Forelimb muscle (tissue), 1 donor: ENCODE data around the gene FCGR3B. TPM values are rescaled to one million over a fixed set of nuclear protein-coding genes. Genes with fewer than 3 reads are reported as not detected.
A peak's percentile ranks its signal among the peaks of the same experiment; 100 is the strongest.
"Not testable (repeated sequence)": the region's sequence is repeated elsewhere in the genome, so short reads cannot be mapped to it uniquely, and the experiment has no call there.

ENCODE experiments used
- DNase-seq: peaks from one replicate; pipeline ENCODE4 v3.0.0-alpha.2; 2013; ENCODE audit warnings: low read depth
- polyA plus RNA-seq: library from polyadenylated mRNA; unstranded; fragments of 120-200 nt; gene quantifications from one replicate; pipeline ENCODE4 v1.2.1, GENCODE V29; 2013; ENCODE audit not compliant: insufficient read length

FCGR3B gene
- polyA plus RNA-seq = 0.33 TPM

DNA sequence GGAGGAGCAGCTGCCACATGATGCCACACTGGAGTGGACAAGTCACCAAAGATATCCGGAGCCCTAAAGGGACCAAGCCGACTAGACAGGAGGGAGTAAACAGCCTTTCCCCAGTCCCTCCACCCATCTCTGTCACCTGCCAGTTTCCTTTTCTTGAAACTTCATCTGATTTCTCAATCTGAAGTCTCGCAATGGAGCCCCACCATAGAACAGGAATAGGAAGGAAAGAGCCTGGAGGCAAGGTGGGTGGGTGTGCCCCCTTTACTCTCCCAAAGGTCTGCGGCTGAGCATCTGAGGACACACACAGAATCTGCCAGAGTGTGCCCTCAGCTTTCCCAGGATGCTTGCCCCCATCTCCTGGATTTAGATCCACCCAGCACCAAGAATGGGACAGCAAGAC, at the start of gene FCGR3B:
Gene FCGR3B (minus strand): TSS at position 101 of the 400 bp plus-strand sequence. CDS start 82 bp downstream, at position 19.
- no peak for DNase-seq

DNA sequence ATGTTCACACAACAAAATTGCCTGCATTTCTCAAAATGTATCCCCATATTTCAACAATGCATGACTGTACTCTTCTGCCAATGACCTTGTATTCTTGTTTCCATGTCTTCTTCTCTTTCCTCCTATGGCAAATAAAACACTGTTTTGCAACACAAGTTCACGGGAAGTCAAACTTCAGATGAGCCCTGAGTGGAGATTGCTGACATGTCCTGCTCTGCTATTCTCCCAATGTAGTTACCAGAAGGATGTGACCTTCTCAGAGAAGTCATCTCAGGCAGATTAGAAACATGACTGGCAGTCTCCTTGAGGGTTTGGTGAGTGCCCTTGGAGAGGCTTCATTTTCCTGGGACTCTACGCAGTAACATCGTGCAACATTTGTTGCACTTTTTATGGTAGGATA, 47.5 kb upstream of the FCGR3B start:
- no peak for DNase-seq

DNA sequence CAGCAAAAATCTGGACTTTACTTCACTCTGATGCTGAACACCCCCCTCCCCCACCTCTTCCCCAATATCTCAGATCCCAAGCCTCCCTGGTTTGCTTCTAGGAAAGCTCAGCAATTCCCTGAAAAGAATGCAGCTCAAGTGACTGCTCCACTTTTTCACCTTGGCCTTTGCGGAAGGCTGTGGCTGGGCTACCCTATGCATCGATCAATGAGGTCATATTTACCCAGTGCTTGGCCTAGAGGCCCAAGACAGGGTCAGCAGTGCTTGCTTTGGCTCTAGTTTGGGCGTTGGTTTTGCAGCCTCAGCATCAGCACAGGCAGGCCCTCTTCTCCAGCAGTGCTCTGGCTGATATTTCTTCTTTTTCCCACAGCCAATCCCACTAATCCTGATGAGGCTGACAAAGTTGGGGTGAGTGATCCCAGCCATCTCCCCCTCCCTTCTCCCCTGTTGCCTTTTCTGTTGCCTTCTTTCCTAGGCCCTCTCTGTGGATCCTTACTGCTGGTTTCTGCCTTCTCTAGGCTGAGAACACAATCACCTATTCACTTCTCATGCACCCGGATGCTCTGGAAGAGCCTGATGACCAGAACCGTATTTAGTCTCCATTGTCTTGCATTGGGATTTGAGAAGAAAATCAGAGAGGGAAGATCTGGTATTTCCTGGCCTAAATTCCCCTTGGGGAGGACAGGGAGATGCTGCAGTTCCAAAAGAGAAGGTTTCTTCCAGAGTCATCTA, 46.1 kb upstream of the FCGR3B start:
- DNase-seq = no peak

DNA sequence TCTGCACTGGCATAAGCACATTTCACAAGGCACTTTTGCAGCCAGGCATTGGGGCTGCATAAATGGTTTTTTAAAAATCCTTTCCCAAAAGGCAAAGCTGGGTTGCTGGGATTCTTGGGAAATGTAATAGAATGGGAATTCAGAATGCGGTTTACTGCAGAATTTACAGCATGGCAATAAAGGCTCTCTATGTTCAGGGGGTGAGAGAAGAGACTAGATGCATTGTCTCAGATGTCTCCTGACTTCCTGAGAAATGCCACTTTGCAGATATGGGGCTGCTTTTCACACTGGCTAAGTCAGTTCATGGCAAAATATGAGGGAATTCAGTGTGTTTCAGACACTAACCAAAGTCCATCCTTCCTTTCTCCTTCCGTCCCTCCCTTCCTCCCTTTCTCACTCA, 45.5 kb upstream of the FCGR3B start:
- DNase-seq = no peak

DNA sequence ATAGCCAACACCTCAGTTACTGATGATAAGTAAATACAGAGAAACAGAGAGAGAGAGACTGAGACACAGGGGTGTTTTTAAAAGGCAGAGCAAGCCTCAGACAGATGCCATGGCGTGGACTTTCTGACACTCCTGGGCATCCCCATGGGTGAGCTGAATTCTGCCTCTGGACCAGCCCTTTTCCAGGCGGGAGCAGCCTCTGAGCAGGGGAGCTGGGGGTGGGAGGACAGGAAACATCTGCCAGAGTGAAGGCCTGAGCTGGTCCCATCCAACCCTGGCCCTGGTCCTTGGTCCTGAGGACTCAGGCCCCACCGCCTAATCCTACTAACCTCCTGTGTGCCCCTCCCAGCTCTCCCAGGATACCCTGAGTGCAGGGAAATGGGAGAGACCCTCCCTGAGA, 43.9 kb upstream of the FCGR3B start:
- not testable (repeated sequence) for DNase-seq

DNA sequence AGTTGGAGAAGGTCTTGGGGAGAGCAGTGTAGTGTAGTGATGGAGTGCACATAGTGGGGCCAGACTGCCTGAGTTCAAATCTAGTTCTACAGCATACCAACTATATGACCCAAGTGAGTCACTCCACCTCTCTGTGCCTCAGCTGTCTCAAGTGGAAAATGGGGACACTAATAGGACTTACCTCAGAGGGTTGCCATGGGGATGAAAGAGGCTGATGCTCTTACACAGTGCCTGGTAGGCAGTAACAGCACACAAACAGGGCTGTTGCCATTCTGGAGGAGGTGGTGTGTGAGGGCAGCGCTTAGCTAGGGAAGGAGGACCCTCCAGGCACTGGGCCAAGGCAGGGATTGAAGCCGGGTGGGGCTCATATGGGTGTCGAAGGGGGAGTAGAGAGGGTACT, 43.5 kb upstream of the FCGR3B start:
- not testable (repeated sequence) for DNase-seq

DNA sequence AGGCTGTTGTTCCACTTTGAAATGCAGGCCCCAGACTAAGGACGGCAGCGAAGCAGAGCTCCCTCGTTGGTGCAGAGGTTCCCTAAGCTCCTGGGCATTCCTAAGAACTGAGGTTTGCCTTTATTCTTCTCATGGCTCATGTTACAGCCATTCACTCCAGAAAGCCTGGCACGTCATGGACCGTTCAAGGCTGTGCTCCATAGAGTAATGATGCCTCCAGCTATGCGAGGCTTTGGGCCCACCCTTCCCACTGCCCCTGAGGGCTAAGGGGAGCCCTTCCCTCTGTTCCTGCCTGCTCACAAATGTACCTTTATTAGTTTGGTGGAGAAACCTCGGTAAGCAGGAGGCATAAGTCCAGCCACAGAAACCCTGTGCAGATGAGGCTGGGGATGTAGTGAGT, 42.5 kb upstream of the FCGR3B start:
- not testable (repeated sequence) for DNase-seq

DNA sequence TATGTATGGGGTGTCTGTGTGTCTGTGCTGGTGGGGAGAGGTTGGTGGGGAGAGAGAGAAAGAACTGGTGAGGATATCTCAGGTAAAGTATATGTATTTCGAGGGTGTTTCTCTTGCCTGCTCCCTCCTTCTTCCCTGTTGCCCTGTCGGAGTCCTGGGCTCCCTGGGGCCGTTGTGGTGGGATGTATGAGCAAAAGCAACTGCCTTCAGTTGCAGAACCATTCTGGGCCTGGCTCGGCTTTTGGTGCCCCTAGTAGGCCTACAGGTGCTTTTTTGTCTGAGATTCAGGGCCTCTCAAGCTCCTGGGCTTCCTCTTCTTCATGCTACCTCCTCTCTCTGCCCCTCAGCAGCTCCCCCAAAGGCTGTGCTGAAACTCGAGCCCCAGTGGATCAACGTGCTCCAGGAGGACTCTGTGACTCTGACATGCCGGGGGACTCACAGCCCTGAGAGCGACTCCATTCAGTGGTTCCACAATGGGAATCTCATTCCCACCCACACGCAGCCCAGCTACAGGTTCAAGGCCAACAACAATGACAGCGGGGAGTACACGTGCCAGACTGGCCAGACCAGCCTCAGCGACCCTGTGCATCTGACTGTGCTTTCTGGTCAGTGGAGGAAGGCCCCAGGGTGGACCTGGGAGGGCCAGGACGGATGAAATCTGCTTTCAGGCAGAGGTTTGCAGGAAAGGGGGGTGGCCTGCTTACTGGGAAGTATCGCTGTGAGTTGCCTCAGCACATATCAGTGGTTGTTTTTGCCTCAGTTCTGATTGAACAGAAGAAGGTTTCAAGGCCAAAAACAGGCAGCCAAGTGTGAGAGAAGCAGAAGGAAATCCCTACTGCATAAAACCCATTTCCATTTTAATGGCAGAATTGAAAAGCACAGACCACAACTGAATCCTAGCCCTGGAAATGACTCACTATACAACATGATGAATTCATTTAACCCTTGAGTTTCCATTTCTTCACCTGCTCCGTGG, 40.4 kb upstream of the FCGR3B start:
- DNase-seq = not testable (repeated sequence)

DNA sequence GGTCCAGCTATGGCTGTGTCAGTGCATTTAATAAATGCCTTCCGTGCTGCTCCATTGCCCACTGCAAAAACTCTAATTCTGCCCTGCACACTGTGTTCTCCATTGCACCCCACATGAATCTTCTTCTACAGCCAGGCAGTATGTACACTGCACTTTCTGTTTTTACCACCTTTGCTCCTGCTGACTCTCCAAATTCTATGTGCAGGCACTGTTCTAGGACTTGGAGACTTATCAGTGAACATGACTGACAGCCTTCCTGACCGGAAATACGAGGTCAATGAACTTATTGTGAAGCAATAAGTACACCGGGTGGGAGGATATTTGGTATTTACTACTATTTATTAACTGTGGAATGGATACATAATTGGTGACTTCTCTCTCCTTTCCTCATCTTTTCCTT, 33.7 kb upstream of the FCGR3B start:
- not testable (repeated sequence) for DNase-seq

DNA sequence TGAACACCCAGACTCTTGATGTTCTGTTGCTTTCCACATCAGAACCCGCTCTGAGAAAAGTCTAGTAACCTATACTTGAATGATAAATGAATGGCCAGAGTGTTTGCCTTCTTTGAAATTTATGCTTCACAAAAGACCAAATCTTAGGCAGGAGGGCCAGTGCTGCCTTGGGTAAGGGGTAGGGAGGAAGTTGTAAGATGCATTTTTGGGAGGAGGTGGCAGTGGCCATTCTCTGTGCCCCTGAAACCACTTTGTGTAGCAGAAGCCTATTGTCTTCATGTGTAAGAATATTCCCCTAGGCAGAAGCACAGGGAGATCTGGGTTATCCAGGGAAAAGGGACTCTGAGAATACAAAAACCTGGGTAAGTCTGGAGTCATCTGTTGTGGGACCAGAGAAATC, 32.6 kb upstream of the FCGR3B start:
- DNase-seq = not testable (repeated sequence)

DNA sequence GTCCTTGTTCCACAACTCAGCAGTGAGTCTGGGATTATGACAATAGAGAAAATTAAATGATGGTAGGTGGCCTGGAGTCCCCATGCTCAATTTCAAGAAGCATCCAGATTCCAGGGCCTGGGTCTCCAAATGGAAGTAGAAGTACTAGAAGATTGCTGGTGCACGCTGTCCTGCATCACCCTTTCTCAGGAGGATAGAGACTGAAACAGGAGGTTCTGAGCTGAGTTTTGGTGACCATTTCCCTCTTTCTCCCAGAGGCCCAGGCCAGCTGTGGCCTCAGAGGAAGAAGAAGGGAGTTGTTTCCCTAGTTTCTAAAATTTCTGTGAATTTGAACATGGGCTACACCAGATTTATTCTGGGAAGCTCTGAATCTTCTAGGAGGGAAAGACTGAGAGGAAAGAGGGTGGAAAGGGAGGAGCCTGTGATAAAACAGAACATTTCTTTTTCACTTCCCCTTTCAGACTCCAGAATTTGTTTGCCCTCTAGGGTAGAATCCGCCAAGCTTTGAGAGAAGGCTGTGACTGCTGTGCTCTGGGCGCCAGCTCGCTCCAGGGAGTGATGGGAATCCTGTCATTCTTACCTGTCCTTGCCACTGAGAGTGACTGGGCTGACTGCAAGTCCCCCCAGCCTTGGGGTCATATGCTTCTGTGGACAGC, 31.8 kb upstream of the FCGR3B start, which contains the start of gene FCGR2B:
Gene FCGR2B (plus strand): TSS at position 460 of the 656 bp plus-strand sequence. CDS start 99 bp downstream, at position 559.
- not testable (repeated sequence) for DNase-seq

DNA sequence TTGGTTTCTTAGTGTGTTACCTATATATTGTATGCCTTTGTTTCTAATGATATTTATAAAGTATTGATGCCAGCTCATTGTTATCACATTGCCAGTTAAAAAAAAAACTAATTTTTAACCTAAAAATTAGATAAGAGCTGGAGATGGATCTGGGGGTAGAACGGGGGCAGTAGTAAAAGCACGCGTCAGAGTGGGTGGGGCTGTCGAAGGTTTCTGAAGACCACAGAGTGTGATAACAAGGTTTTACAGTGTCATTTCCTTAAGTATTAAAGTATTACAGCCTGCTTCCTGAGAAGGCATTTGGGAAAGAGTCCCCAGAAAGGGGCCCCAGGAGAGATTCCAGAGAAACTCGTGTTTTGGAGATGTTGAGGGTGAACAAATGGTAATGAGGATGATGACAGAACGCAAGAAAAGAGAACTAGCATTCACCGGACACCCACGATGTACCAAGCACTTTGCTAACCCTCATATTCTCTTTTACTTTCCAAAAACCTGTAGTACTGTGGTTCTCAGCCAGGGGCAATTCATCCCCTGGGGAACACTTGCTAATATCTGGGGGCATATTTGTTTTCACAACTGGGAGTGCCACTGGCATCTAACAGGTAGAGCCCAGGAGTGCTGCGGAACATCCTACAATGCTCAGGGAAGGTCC, 30.8 kb upstream of the FCGR3B start:
- not testable (repeated sequence) for DNase-seq

DNA sequence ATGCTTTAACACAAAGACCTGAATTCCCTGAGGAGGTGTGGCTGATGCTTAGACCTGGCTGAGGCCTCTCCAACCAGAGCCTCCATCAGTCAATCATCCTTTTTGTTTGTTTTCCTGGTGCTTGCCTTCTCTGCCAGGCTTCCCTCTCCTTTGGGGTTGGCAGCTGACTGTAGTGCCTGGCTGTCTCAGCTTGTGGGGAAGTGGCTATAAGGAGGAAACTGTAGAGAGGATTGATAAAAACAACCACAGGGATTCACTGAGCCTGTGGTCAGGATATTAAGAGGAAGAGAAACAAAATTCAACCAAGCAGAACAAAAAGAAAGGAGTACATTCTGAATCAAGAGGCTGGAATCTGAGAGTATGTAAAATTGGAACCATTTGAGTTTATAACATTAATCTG, 27.5 kb upstream of the FCGR3B start:
- DNase-seq = not testable (repeated sequence)

DNA sequence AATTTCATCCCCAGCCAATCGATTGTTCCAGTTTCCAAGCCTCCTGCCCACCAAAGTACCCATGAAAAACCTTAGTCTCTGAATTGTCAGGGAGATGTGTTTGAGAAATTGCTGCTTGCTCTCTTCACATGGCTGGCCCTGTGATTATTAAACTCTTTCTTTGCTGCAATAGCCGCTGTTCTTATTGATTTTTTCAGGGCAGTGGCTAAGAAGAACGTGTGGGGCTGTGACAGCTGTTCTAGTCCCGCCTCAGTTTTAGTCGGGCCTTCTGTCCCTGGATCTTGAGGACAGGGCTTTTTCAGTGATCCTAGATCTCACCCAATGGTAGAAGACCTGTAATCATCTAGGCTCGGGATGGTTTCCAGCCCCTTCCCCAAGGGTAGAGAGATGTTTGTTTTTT, 23.0 kb upstream of the FCGR3B start:
- not testable (repeated sequence) for DNase-seq

DNA sequence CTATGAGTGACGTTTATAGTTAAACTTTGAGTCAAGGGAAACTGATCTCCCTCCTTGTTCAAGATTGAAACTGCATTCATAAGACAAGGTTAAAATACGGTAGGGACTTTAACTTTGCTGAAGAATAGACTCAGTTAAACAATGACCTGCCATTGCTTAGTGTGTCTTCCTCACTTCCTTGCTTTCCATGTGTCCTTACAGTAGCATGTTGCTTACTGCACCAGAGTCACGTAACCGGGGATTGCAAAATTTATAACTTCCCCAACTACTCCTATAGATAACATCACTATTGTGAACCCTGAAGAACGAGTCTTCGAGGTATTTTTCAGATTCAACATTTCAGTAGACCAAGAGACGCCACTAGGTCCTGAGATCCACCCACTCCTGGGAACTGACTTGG, 22.6 kb upstream of the FCGR3B start:
- not testable (repeated sequence) for DNase-seq

DNA sequence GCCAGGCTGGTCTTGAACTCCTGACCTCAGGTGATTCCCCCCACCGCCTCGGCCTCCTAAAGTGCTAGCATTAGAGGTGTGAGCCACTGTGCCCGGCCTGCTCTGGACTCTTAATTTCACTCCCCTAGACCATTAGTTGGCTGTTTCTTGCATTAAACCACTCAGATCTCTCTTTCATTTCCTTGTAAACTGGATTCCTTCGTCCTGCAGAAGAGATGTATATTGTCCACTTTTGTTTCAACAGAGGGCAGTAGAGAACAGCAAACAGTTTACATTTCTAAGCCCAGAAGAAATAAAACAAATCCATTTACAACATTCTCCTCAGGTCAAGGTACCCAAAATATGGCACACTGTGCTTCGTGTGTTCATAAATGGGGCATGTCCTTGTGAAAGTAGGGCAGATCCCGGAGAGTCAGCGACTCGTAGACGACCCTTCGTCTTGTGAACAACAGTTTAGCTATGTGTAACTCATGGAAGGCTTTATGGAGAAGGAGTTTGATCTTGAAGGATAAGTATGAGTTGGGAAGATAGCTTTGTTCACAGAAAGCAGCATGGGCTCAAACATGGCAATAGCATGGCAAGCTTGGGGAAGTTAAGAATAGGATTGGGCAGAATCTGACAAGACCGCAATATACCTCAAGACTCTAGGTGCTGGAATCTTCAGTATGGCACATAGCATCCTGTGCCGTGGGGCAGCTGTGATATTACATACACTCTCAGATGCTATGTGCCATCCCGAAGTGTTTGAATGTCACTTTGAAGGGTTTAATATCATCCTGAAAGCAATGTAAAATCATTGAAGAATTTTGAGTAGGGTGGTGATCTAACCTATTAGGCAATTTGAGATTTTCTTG, 16.8 kb upstream of the FCGR3B start:
- not testable (repeated sequence) for DNase-seq

DNA sequence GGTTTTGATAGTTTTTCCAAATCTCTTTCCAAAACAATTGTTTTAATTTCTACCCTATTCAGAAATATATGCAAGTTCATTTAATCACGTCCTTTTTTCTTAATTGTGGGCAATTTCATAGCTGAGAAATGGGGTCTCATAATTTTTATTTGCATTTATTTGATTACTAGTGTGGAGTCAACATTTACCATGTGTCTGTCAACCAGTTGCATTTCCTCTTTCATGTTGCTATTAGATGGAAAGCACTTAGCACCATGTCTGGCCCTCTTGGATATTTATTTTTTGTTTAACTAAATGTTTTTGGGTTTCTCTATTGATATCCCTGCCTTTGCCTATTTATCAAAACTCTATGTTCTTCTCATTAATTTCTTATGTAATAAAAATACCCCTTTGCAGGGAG, 13.9 kb upstream of the FCGR3B start:
- DNase-seq = not testable (repeated sequence)

DNA sequence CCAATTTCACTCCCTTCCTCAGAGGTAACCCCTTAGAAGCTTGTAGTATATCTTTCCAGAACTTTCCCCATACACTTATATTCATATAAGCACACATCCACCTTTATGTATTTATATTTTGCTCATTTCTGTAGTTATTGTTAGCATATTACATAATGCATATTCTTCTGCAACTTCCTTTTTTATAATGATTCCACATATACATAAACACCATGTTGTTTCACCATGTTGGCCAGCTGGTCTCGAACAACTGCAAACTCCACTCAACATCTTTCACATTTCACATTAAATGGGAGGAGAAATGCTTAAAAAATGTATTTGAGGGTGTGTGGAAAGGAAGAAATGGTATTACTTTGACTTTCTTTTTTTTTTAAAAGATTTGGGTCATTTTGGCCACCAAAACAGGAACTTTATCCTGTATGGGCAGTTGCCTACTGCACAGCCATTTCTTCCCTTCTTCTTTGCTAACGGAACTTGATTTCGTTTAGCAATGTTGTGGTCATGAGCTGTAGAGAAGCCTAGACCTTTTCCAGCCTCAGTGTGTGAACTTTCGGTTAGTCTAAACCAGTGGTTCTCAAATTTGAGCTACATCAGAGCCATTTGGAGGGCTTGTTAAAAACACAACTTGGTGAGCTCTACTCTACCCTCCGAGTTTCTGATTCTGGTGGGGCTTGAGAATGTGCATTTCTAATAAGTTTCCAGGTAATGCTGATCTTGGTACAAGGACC, 12.7 kb upstream of the FCGR3B start:
- DNase-seq = not testable (repeated sequence)

DNA sequence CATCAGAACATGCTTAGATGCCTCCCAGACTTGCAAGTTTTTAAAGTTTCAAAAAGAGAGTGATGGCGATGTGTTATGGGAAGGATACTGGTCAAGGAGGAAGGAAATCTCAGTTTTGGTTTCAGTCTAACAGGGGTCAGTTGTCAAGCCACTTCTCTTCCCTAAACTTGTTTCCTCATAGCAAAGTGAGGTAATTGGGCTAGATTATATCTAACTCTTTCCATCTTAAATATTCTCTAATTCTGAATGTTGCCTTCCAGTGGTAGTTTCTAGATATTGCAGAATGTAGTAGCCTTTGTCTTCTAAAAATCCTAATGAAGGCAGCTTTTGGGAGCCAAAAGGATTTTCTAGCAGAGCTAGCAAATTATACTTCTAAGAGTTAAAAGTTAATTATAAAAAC, 11.7 kb upstream of the FCGR3B start:
- DNase-seq = peak; percentile 8

DNA sequence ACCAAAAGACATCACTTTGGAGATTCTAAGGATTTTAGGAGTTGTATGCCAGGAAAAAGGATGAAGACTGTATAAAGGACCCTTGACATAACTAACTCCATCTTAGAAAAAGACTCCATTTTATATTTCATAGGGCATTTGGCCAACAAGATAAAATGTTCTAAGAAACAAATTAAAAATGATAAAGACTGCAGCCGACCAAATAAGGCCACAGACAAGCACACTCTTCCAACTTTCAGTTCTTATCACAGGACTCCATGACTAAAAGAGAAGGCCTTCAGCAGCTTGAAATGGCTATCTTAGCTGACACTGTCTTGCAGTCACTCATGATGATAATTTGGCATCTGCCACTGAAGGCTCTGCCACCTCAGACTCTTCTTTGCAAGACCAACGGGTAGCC, 8.2 kb upstream of the FCGR3B start:
- not testable (repeated sequence) for DNase-seq
